ENCODE results near the gene RAP1GAP2.

The RAP1GAP2 gene

GRCh38 chr17:2909846-2910234 lies 113.6 kb downstream of the RAP1GAP2 start:
- H3K4me3 ChIP-seq (ENCODE audit: low read length): no peak overlapping the region
- no peak for DNase-seq (ENCODE audit: low read depth)
- TF ChIP-seq CTCF (conservative IDR thresholded peaks at IDR 0.05; ENCODE audit: low read length): no peak

- no peak overlapping the region for H3K4me3 ChIP-seq (ENCODE audit: low read length)
- no peak for TF ChIP-seq CTCF (conservative IDR thresholded peaks at IDR 0.05; ENCODE audit: low read length)
- DNase-seq (ENCODE audit: low read depth): no peak
These were observed 115.0 kb downstream of the RAP1GAP2 start for GRCh38 chr17:2911035-2911754.

- TF ChIP-seq CTCF (conservative IDR thresholded peaks at IDR 0.05; ENCODE audit: low read length): no peak
- no peak for DNase-seq (ENCODE audit: low read depth)
- no peak overlapping the region for H3K4me3 ChIP-seq (ENCODE audit: low read length)
These were observed 115.5 kb downstream of the RAP1GAP2 start for GRCh38 chr17:2911755-2912111.

GRCh38 chr17:2912754-2913153 lies 116.5 kb downstream of the RAP1GAP2 start:
- DNase-seq (ENCODE audit: low read depth): no peak
- no peak overlapping the region for H3K4me3 ChIP-seq (ENCODE audit: low read length)
- no peak for TF ChIP-seq CTCF (conservative IDR thresholded peaks at IDR 0.05; ENCODE audit: low read length)

- TF ChIP-seq CTCF (conservative IDR thresholded peaks at IDR 0.05; ENCODE audit: low read length): no peak
- DNase-seq (ENCODE audit: low read depth): no peak
- no peak overlapping the region for H3K4me3 ChIP-seq (ENCODE audit: low read length)
These were observed 120.2 kb downstream of the RAP1GAP2 start for GRCh38 chr17:2916461-2916860.

- no peak for TF ChIP-seq CTCF (conservative IDR thresholded peaks at IDR 0.05; ENCODE audit: low read length)
- no peak for DNase-seq (ENCODE audit: low read depth)
- H3K4me3 ChIP-seq (ENCODE audit: low read length): no peak overlapping the region
These were observed 125.2 kb downstream of the RAP1GAP2 start for GRCh38 chr17:2921443-2921842.

GRCh38 chr17:2924211-2924610 lies 128.0 kb downstream of the RAP1GAP2 start:
- H3K4me3 ChIP-seq (ENCODE audit: low read length): no peak overlapping the region
- TF ChIP-seq CTCF (conservative IDR thresholded peaks at IDR 0.05; ENCODE audit: low read length): no peak
- no peak for DNase-seq (ENCODE audit: low read depth)

Measured in AG10803 (cell line).